VCaP (cell line): Measurements from ENCODE around the gene BRSK1.

Experiments used
- H3K27ac ChIP-seq: fragments of 450-650 bp; 2 replicates; pipeline ENCODE4 v1.5.1; 2017
- CTCF ChIP-seq: fragments of 450-650 bp; conservative IDR thresholded peaks from 2 replicates; pipeline ENCODE4 v1.5.1; 2017; ENCODE audit warnings: mild to moderate bottlenecking, moderate library complexity

The BRSK1 gene

GRCh38 chr19:55333870-55334269 is 50.1 kb downstream of the BRSK1 start:
- no peak for TF ChIP-seq CTCF

GRCh38 chr19:55336101-55336500 is 52.3 kb downstream of the BRSK1 start:
- H3K27ac ChIP-seq: no peak overlapping the region
- no peak for TF ChIP-seq CTCF

More at GRCh38 chr19:55333870-55334269, 50.1 kb downstream of the BRSK1 start:
- no peak overlapping the region for H3K27ac ChIP-seq

- H3K27ac ChIP-seq: peak within 1 kb of the TSS; percentile 94
- peak; percentile 43; the same call in 1 of the 2 replicates for TF ChIP-seq CTCF
These were observed 55.5 kb downstream of the BRSK1 start, which contains the start of gene KMT5C for GRCh38 chr19:55339105-55339888. Gene KMT5C (plus strand): TSS chr19:55339876. CDS start chr19:55341937, 2,061 bp downstream.

GRCh38 chr19:55339889-55340783 is 56.3 kb downstream of the BRSK1 start:
- peak overlapping the region; percentile 94 for H3K27ac ChIP-seq
- TF ChIP-seq CTCF: no peak

- no peak; the same call in 1 of the 2 replicates for TF ChIP-seq CTCF
- H3K27ac ChIP-seq: peak overlapping the region; percentile 94
These were observed 57.0 kb downstream of the BRSK1 start for GRCh38 chr19:55340784-55341147.

GRCh38 chr19:55341171-55341588 is 57.4 kb downstream of the BRSK1 start:
- TF ChIP-seq CTCF: no peak
- peak overlapping the region; percentile 94 for H3K27ac ChIP-seq
